NOMO-1 (cell line): Measurements from ENCODE around the gene ANKLE2.
"Not testable (repeated sequence)": the region's sequence is repeated elsewhere in the genome, so short reads cannot be mapped to it uniquely, and the experiment has no call there.

Experiments
- DNase-seq, 2 experiments: peaks; one replicate each; lab custom pipeline; 2025; ENCODE audit not compliant: unreplicated experiment in 2 of 2; lab: John Stamatoyannopoulos, UW

ANKLE2 gene

GRCh38 chr12:132779781-132780353, 18.2 kb upstream of the ANKLE2 start:
- DNase-seq = no peak

GRCh38 chr12:132777614-132778013, 16.0 kb upstream of the ANKLE2 start:
- DNase-seq = no peak

GRCh38 chr12:132776816-132777568, 15.4 kb upstream of the ANKLE2 start:
- DNase-seq = no peak

GRCh38 chr12:132776230-132776625, 14.6 kb upstream of the ANKLE2 start:
- DNase-seq = not testable (repeated sequence)

- DNase-seq = no peak
Observed at GRCh38 chr12:132775502-132776229, 14.0 kb upstream of the ANKLE2 start.

GRCh38 chr12:132774646-132775275, 13.1 kb upstream of the ANKLE2 start:
- no peak for DNase-seq

- no peak for DNase-seq
Observed at GRCh38 chr12:132774159-132774558, 12.5 kb upstream of the ANKLE2 start.

GRCh38 chr12:132773077-132773955, 11.7 kb upstream of the ANKLE2 start:
- no peak for DNase-seq

GRCh38 chr12:132772606-132773005, 11.0 kb upstream of the ANKLE2 start:
- DNase-seq = no peak

- no peak for DNase-seq
Observed at GRCh38 chr12:132771126-132771838, 9.7 kb upstream of the ANKLE2 start.

- DNase-seq = no peak
Observed at GRCh38 chr12:132766380-132767085, 4.9 kb upstream of the ANKLE2 start.

GRCh38 chr12:132765361-132765760, 3.7 kb upstream of the ANKLE2 start:
- DNase-seq = no peak

- no peak for DNase-seq
Observed at GRCh38 chr12:132764231-132764630, 2.6 kb upstream of the ANKLE2 start.

- peak; percentile 78 to 91 for DNase-seq
Observed at GRCh38 chr12:132761921-132762583, 420 bp upstream of the ANKLE2 start.

GRCh38 chr12:132759359-132759758, 2.3 kb downstream of the ANKLE2 start:
- DNase-seq = no peak

GRCh38 chr12:132758825-132759224, 2.8 kb downstream of the ANKLE2 start:
- DNase-seq = not testable (repeated sequence)

- no peak for DNase-seq
Observed at GRCh38 chr12:132754160-132754932, 7.3 kb downstream of the ANKLE2 start.

GRCh38 chr12:132753670-132754069, 8.0 kb downstream of the ANKLE2 start:
- DNase-seq = not testable (repeated sequence)
